GM19099 (cell line): Measurements from ENCODE around the gene SCIN.

Experiments used
- POLR2A ChIP-seq: IDR thresholded peaks from 3 replicates; pipeline ENCODE4 v1.6.1; 2011; ENCODE audit warnings: low read depth; ENCODE audit not compliant: insufficient read length; ENCODE audit errors: extremely low read depth

Gene SCIN

GRCh38 chr7:12564996-12565764, 5.3 kb upstream of the SCIN start:
- no peak for TF ChIP-seq POLR2A

- no peak for TF ChIP-seq POLR2A
These were observed 4.6 kb upstream of the SCIN start for GRCh38 chr7:12565873-12566272.

GRCh38 chr7:12567015-12567414, 3.5 kb upstream of the SCIN start:
- TF ChIP-seq POLR2A, result no peak

GRCh38 chr7:12569673-12570072, 847 bp upstream of the SCIN start:
- TF ChIP-seq POLR2A, result no peak

GRCh38 chr7:12570168-12570533, 369 bp upstream of the SCIN start:
- no peak for TF ChIP-seq POLR2A

GRCh38 chr7:12571691-12572090, 1.2 kb downstream of the SCIN start:
- TF ChIP-seq POLR2A, result no peak

GRCh38 chr7:12572941-12573575, 2.5 kb downstream of the SCIN start:
- no peak for TF ChIP-seq POLR2A

GRCh38 chr7:12573885-12574284, 3.4 kb downstream of the SCIN start:
- TF ChIP-seq POLR2A, result no peak

- no peak for TF ChIP-seq POLR2A
These were observed 8.6 kb downstream of the SCIN start for GRCh38 chr7:12578930-12579640.

- no peak for TF ChIP-seq POLR2A
These were observed 11.4 kb downstream of the SCIN start for GRCh38 chr7:12581897-12582296.

GRCh38 chr7:12582362-12582761, 11.8 kb downstream of the SCIN start:
- no peak for TF ChIP-seq POLR2A

- TF ChIP-seq POLR2A, result no peak
These were observed 12.7 kb downstream of the SCIN start for GRCh38 chr7:12583176-12583575.

GRCh38 chr7:12583922-12584321, 13.4 kb downstream of the SCIN start:
- TF ChIP-seq POLR2A, result no peak

- TF ChIP-seq POLR2A, result no peak
These were observed 14.4 kb downstream of the SCIN start for GRCh38 chr7:12584930-12585329.

- TF ChIP-seq POLR2A, result no peak
These were observed 15.8 kb downstream of the SCIN start for GRCh38 chr7:12586271-12586670.
